Measurements from ENCODE around the gene AKAP9. TPM values are rescaled to one million over a fixed set of nuclear protein-coding genes. Genes with fewer than 3 reads are reported as not detected.

Gene AKAP9
- total RNA-seq, 6 experiments from 2014 or later, result 24.6 to 30.4 (median 26.4) TPM

- peaks cover 5% of the 10 kb centered on the region; the same call in 1 of the 2 replicates for H3K9me3 Mint-ChIP-seq
- H3K4me3 Mint-ChIP-seq, result no peak overlapping the region
- H3K4me1 Mint-ChIP-seq (ENCODE audit: low read depth), result peaks cover 17% of the 10 kb centered on the region
Observed at GRCh38 chr7:92028686-92029085, 88.0 kb downstream of the AKAP9 start.

GRCh38 chr7:92034116-92034515 lies 93.5 kb downstream of the AKAP9 start:
- DNase-seq, result no peak
- Mint-ChIP-seq H3K4me1 (ENCODE audit: low read depth) (no peaks in the 10 kb centered on the region), H3K36me3 (ENCODE audit: low read depth) (peaks cover 7% of the 10 kb centered on the region), H3K27me3 (ENCODE audit: insufficient read depth) (no peaks in the 10 kb centered on the region), H3K27ac (no peak overlapping the region), H3K4me3 (no peak overlapping the region), H3K9me3 (no peaks in the 10 kb centered on the region)
- TF ChIP-seq CTCF (IDR thresholded peaks at IDR 0.05), result no peak

More at GRCh38 chr7:92028686-92029085, 88.0 kb downstream of the AKAP9 start:
- no peak for TF ChIP-seq CTCF (IDR thresholded peaks at IDR 0.05)
- Mint-ChIP-seq H3K27me3 (ENCODE audit: insufficient read depth) (no peaks in the 10 kb centered on the region), H3K27ac (no peak overlapping the region), H3K36me3 (ENCODE audit: low read depth) (peaks cover 16% of the 10 kb centered on the region)
- no peak for DNase-seq

GRCh38 chr7:92035576-92035975 lies 94.9 kb downstream of the AKAP9 start:
- no peaks in the 10 kb centered on the region for H3K27me3 Mint-ChIP-seq (ENCODE audit: insufficient read depth)
- no peak overlapping the region for H3K4me3 Mint-ChIP-seq
- no peaks in the 10 kb centered on the region for H3K9me3 Mint-ChIP-seq
- no peak for TF ChIP-seq CTCF (IDR thresholded peaks at IDR 0.05)
- H3K27ac Mint-ChIP-seq, result no peak overlapping the region
- no peak for DNase-seq
- H3K36me3 Mint-ChIP-seq (ENCODE audit: low read depth), result peaks cover 9% of the 10 kb centered on the region
- H3K4me1 Mint-ChIP-seq (ENCODE audit: low read depth), result no peaks in the 10 kb centered on the region

- TF ChIP-seq CTCF (IDR thresholded peaks at IDR 0.05), result no peak
- Mint-ChIP-seq H3K27ac (no peak overlapping the region), H3K9me3 (no peaks in the 10 kb centered on the region), H3K27me3 (ENCODE audit: insufficient read depth) (no peaks in the 10 kb centered on the region), H3K4me1 (ENCODE audit: low read depth) (peaks cover 7% of the 10 kb centered on the region; the same call in 1 of the 2 replicates), H3K36me3 (ENCODE audit: low read depth) (peaks cover 7% of the 10 kb centered on the region; the same call in 1 of the 2 replicates), H3K4me3 (no peak overlapping the region)
- DNase-seq, result no peak
Observed at GRCh38 chr7:92039900-92040299, 99.2 kb downstream of the AKAP9 start.

GRCh38 chr7:92042056-92042737 lies 101.5 kb downstream of the AKAP9 start:
- no peak for TF ChIP-seq CTCF (IDR thresholded peaks at IDR 0.05)
- H3K9me3 Mint-ChIP-seq, result no peaks in the 10 kb centered on the region
- DNase-seq, result no peak
- peaks cover 7% of the 10 kb centered on the region; the same call in 1 of the 2 replicates for H3K36me3 Mint-ChIP-seq (ENCODE audit: low read depth)
- H3K27me3 Mint-ChIP-seq (ENCODE audit: insufficient read depth), result no peaks in the 10 kb centered on the region
- H3K27ac Mint-ChIP-seq, result no peak overlapping the region
- H3K4me1 Mint-ChIP-seq (ENCODE audit: low read depth), result peaks cover 7% of the 10 kb centered on the region; the same call in 1 of the 2 replicates
- H3K4me3 Mint-ChIP-seq, result no peak overlapping the region
